GM21737 (cell line): ENCODE data around the gene TENM3.
"Not testable (repeated sequence)": the region's sequence is repeated elsewhere in the genome, so short reads cannot be mapped to it uniquely, and the experiment has no call there.

Source experiments
- ATAC-seq: cut with Tn5 transposase; IDR thresholded peaks from one replicate; pipeline ENCODE4 v1.9.1; 2021; ENCODE audit warnings: mild to moderate bottlenecking, moderate library complexity; ENCODE audit not compliant: unreplicated experiment

Gene TENM3

GRCh38 chr4:182804131-182804530 is 560.9 kb downstream of the TENM3 start:
- no peak for ATAC-seq

GRCh38 chr4:182805321-182805720 is 562.1 kb downstream of the TENM3 start:
- ATAC-seq: no peak

GRCh38 chr4:182805750-182806149 is 562.5 kb downstream of the TENM3 start:
- no peak for ATAC-seq

GRCh38 chr4:182806259-182807252 is 563.4 kb downstream of the TENM3 start:
- peak; percentile 67 for ATAC-seq

DNA sequence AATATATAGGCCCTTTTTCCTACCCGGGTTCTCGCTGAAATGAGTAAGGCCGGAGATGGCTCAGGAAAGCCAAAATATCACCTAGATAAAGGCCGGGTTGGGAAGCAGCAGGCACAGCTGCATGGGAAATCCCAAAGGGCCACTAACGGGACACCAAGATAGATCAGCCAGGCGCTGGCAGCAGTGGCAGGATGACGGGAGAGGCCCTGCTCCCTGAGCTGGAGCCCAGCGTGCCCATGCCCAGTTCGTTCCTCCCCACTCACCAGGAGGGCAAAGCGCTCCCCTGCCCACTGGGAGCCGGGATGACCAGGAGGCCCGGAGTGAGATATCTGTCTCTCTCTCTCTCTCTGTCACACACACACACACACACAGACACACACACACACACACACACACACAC is 564.1 kb downstream of the TENM3 start:
- no peak for ATAC-seq

DNA sequence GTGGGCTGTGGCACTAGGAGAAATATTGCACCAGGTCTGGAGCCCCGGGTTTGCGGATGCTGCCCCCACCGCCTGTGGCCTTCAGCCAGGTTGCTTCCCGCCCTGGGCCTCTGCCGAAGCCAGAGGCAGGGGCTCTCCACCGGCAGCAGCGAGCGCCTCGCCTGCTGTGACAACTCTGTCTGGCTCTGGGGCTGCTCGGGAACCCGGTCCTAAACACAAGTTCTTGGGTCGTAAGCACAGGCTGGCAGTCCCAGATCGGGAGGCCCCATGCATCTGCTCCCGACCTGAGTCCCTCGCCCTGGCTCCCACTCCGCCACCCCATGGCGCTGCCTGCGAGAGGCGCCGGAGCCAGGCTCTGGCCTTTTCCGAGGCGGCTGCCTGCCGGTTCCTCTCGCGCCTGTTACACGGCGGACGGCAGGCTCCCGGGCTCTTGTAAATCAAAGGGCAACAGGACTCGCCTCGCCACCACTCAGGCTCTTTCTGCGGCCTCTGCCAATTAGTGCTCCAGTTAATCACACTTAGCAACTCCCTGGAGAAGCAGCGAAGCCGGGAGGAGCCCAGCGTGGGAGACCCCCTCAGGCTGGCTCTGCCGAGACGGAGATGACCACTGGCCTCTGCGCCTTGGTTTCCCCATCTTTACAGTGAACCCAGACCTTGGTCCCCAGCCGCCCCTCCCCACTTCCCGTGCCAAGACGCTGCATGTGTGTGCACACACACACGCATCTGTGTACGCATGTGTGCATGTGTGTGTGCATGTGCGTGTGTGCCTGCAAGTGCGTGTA is 564.8 kb downstream of the TENM3 start:
- no peak for ATAC-seq

DNA sequence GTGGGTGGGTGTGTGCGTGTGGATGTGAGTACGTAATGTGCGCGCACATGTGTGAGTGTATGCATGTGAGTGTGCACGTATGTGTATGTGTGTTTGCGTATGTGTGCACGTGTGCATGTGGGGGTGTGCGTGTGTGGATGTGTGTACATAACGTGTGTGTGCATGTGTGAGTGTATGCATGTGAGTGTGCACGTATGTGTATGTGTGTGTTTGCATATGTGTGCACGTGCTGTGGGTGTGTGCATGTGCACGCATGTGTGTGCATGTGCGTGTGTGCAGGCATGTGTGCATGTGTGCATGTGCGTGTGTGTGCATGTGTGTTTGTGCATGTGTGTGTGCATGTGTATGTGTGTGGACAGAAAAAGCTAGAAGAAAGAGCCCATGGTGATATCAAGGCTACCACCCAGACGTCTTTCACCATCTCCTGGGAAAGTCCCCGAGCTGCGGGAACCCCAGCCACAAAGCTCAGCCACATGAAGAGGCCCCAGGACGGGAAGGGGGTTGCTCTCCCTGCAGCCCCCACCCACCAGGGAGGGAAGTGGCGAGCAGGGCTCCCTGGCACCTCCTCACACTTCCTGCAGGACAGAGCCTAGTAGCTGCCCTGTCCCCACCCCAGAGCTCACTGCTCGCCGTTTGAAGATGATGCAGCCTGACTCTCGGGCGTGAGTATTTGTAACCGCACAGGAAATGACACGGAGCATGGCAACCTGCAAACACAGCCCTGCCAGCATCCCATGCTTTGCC is 565.6 kb downstream of the TENM3 start:
- ATAC-seq: peak; percentile 71

DNA sequence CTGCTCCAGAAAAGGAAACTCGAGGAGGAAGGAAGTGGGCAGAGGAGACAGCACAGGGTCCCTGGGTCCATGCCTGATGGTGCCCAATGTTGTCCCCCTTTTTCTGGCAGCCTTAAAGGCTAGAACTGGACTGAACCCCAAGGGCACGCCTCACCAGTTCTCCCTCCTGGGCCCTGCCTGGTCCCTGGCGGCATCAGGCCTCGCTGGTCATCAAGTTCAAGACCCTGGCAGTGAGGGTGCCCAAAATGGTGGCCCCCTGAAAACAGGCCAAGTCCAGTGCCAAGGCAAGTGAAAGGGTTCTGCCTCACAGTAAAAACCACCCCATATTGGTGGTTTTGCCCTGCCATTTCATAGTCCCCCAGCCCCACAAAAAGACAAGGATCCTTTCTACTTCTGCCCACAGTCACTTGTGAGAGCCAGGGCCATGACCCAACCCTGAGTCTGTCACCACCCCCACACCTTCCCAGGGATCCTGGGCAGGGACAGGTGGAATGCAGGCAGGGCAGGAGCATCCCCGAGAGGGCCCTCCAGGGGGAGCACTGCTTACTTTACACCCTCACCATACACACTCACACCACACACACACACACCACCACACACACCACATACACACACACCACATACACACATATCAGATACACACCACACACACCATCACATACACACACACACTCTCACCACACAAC is 566.4 kb downstream of the TENM3 start:
- ATAC-seq: no peak

- ATAC-seq: no peak
Observed at GRCh38 chr4:182810103-182810615, 567.0 kb downstream of the TENM3 start.

- ATAC-seq: no peak
Observed at GRCh38 chr4:182812916-182813315, 569.7 kb downstream of the TENM3 start.

GRCh38 chr4:182814065-182814464 is 570.9 kb downstream of the TENM3 start:
- not testable (repeated sequence) for ATAC-seq

GRCh38 chr4:182818926-182819730 is 575.9 kb downstream of the TENM3 start:
- no peak for ATAC-seq

DNA sequence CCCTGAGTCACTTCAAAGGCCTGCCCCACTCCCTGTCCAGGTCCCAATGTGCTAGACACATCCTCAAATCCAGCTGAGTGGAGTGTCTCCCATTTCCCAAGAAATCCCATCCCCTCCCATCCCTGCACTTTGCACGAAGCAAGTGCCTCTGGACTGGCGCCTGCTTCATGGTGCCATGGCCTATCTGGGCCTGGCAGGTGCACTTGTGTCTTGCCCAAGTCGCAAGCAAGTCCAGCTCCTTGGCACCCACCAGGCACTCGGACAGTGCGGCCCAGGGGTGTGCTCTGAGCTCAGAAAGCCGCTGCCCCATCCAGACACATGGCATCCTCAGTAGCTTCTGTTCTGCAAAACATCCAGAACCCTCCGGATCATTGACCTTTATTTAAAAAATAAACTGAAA is 576.5 kb downstream of the TENM3 start:
- ATAC-seq: no peak

GRCh38 chr4:182822554-182822953 is 579.4 kb downstream of the TENM3 start:
- no peak for ATAC-seq

- peak; percentile 47 for ATAC-seq
Observed at GRCh38 chr4:182823576-182823975, 580.4 kb downstream of the TENM3 start.

DNA sequence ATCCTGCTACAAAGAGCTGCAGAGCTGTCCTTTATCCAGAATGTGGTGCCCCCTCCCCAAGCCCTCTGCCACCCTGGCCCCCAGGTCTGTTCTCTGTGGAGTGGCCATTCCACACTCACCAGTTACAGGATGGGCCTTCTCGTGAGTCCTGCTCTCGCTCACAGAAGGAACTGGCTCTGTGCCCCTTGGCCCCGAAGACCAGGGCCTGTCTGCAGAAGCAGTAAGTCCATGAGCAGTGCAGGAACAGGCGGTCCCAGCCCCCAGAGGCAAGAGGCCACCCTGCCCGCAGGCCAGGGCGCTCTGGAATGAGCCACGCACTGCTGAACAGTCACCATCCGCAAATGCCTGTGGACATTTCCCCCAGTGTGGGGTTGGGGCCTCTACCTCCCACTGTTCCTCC is 581.8 kb downstream of the TENM3 start:
- no peak for ATAC-seq

GRCh38 chr4:182825786-182826185 is 582.6 kb downstream of the TENM3 start:
- ATAC-seq: no peak

DNA sequence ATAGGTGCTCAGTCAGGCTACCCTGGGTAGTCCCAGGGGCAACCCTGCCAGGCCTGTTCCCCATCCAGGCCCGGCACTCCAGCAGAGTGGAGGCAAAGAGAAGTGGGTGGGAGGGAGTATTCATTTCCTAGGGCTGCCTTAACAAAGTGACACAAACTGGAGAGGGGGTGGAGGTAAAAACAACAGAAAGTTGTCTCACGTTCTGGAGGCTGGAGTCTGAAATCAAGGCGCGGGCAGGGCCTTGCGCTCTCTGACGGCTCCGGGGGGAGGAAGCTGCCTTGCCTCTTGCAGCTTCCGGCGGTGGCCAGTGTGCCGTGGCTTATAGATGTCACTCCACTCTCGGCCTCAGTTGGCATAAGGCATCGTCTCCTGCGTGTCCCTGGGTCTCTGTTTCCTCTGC is 583.2 kb downstream of the TENM3 start:
- peak; percentile 71 for ATAC-seq

DNA sequence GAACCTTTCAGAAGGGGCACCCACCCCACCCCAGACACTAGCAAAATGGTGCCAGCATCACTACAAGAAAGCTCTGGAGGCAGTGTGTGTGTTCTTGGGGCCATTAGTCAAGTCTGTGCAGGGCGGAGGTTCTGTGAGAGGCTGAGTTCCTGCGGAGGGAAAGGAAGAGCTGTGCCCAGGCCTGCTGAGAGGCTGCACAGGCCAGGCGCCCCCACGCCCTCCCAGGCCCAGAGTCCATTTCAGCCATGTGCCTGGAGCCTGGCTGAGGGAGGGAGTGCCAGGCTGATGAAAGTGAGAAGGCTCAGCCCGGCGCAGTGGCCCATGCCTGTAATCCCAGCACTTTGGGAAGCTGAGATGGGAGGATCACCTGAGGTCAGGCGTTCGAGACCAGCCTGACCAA is 584.0 kb downstream of the TENM3 start:
- ATAC-seq: no peak
